GM21360 (cell line): Measurements from ENCODE around the gene LMTK2.

Experiments
- ATAC-seq: cut with Tn5 transposase; IDR thresholded peaks from one replicate; pipeline ENCODE4 v1.9.1; 2021; ENCODE audit warnings: mild to moderate bottlenecking, moderate library complexity; ENCODE audit not compliant: unreplicated experiment

LMTK2 gene

GRCh38 chr7:98254951-98255610 is 148.4 kb downstream of the LMTK2 start:
- ATAC-seq = no peak

- no peak for ATAC-seq
Observed at GRCh38 chr7:98256431-98256830, 149.8 kb downstream of the LMTK2 start.

- no peak for ATAC-seq
Observed at GRCh38 chr7:98257701-98258100, 151.0 kb downstream of the LMTK2 start.
